ENCODE measurements around the gene KMT2D.

DNA sequence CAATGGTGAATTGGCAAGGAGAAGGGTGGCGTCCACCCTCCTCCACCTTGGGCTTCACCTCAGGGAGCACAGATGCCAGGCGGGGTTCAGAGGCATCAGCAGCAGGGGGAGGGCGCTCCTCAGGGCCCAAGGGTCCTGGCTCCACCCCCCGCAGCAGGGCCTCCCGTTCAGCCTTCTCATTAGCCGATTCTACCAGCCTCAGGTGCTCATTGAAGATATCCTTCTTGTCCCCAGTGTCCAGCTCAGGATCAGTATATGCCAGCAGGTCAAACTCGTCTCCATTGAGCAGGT, 22.7 kb downstream of the KMT2D start:
- TF ChIP-seq EZH2 (IDR thresholded peaks at IDR 0.05; ENCODE audit: low read depth, low read length, severe bottlenecking) (no peak), POLR2A (IDR thresholded peaks at IDR 0.05; ENCODE audit: control extremely low read depth in 1 of 2, low read depth in 2 of 2, low read length in 2 of 2) (no peak), SP1 (IDR thresholded peaks at IDR 0.05; ENCODE audit: low read depth, low read length) (no peak), NRF1 (IDR thresholded peaks at IDR 0.05; ENCODE audit: low read depth, low read length) (no peak), CTCF (IDR thresholded peaks at IDR 0.05; ENCODE audit: control extremely low read depth in 1 of 3, insufficient read depth in 1 of 3, low read depth in 1 of 3, low read length in 3 of 3) (no peak)
- TF ChIP-seq, protein P1, sequence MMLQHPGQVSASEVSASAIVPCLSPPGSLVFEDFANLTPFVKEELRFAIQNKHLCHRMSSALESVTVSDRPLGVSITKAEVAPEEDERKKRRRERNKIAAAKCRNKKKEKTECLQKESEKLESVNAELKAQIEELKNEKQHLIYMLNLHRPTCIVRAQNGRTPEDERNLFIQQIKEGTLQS (IDR thresholded peaks at IDR 0.05; ENCODE audit: insufficient read depth, low read depth, low read length): no peak

Data from H1 (cell line).